NCI-H345 treated with DMSO at 0.1 percent for 48 hours (cell line): ENCODE measurements around the gene HSBP1L1.

Experiments used
- DNase-seq: peaks from one replicate; lab custom pipeline; 2025; ENCODE audit not compliant: unreplicated experiment; lab: John Stamatoyannopoulos, UW

The HSBP1L1 gene

GRCh38 chr18:79964330-79965118 lies at the start of gene HSBP1L1:
Gene HSBP1L1, plus strand, starts transcription at chr18:79964643. Its CDS starts 93 bp downstream, at chr18:79964736.
- peak; percentile 21 for DNase-seq

- no peak for DNase-seq
Measured at GRCh38 chr18:79915161-79916127, 49.0 kb upstream of the HSBP1L1 start.

GRCh38 chr18:79916128-79916494 lies 48.3 kb upstream of the HSBP1L1 start:
- DNase-seq = no peak

GRCh38 chr18:79916546-79917168 lies 47.8 kb upstream of the HSBP1L1 start:
- DNase-seq = no peak

GRCh38 chr18:79917169-79917852 lies 47.1 kb upstream of the HSBP1L1 start:
- DNase-seq = no peak

GRCh38 chr18:79917853-79918614 lies 46.4 kb upstream of the HSBP1L1 start:
- no peak for DNase-seq

GRCh38 chr18:79918615-79919011 lies 45.8 kb upstream of the HSBP1L1 start:
- DNase-seq = no peak

GRCh38 chr18:79919089-79919488 lies 45.4 kb upstream of the HSBP1L1 start:
- DNase-seq = no peak

GRCh38 chr18:79921984-79922965 lies 42.2 kb upstream of the HSBP1L1 start:
- no peak for DNase-seq

- no peak for DNase-seq
Measured at GRCh38 chr18:79922971-79923411, 41.5 kb upstream of the HSBP1L1 start.

GRCh38 chr18:79923896-79924585 lies 40.4 kb upstream of the HSBP1L1 start:
- DNase-seq = no peak

GRCh38 chr18:79924814-79925731 lies 39.4 kb upstream of the HSBP1L1 start:
- DNase-seq = peak; percentile 67

- no peak for DNase-seq
Measured at GRCh38 chr18:79926306-79926705, 38.1 kb upstream of the HSBP1L1 start.

- DNase-seq = no peak
Measured at GRCh38 chr18:79926715-79927606, 37.5 kb upstream of the HSBP1L1 start.

GRCh38 chr18:79927607-79928562 lies 36.6 kb upstream of the HSBP1L1 start:
- DNase-seq = no peak
